GM19452 (cell line): ENCODE data around the gene MAP3K3.

ENCODE experiments used
- ATAC-seq: cut with Tn5 transposase; IDR thresholded peaks from one replicate; pipeline ENCODE4 v1.9.1; 2021; ENCODE audit not compliant: unreplicated experiment

Gene MAP3K3

DNA sequence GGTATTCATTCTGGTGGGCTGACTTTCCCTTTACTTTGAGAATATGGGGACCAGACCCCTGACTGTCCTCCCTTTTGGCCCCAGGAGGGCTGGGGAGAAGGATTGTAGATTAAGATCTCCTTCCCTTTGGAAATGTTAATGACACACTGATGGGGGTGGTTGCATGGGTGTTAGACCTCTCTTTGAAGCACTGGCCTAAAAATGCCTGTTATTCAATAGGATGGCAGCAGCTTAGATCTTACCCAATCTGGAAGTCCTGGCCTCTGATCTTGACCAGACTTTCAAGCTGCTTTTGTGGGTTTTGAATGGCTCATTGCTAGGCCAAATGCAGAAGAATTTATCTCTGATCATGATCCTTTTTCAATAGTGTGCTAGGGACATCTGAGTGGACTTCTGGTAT, 25.7 kb downstream of the MAP3K3 start:
- no peak for ATAC-seq

DNA sequence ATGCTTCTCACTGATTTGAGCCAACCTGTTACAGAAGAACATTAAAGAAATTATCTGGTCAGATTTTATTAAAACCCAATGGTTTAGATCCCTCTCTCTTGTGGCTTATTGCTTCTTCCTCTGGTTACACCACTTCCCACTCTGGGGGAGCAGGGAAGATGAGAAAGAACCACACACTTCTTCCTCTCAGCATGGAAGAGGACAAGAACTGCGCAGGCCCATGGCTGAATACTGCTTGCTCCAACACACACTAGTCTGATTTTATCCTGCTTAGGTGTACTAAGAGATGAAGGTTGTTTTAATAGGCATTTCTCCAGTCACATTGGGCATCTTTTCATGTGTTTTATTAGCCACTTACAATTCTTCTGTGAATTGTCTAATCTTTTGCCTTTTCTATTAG, 27.6 kb downstream of the MAP3K3 start:
- no peak for ATAC-seq

DNA sequence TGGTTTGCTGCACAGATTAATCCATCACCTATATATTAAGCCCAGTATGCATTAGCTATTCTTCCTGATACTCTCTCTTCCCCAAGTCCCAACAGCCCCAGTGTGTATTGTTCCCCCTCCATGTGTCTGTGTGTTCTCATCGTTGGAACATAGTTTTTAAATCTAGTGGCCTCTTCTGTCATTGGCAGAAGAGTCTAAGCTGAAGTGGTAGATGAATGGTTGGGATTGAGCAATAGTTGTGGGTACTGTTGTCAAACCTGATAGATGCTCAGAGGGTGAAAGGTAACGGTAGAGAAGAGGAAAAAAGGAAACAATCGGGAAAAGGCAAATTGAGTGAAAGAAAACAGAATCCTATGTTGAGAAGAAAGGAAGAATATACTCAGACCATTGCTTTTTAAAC, 29.9 kb downstream of the MAP3K3 start:
- ATAC-seq: no peak

DNA sequence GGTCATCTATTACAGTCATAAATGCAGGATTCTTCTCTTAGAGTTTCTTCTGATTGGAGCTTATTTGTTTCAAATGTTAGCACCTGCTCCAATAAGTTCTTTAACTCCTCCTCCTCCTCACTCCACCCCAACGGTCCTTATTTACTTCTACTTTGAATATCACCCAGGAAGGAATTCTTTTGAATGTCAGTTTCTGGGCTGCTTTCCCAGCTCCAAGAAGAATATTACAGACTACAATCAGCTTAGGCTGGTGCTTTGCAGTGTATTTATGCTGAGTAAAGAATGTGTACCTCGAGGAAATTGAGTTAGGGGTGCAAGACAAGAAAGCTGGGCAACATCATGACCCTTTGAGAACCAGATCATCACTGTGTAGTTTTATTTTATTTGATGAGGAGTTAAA, 30.8 kb downstream of the MAP3K3 start:
- no peak for ATAC-seq

DNA sequence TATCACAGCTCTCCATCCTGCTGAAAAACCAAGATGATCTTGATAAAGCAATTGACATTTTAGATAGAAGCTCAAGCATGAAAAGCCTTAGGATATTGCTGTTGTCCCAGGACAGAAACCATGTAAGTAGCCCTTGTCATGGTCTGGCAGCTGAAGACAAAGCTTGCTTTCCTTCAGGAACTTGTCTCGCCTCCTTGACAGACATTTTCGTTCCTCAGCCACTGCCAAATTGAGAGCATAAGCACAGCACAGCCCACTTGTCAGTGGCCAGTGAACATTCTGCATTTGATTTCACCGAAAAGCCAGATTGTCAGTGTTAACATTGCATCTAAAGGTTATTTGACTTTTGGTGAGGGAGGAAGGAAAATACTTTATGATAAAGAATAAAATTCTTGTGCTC, 35.6 kb downstream of the MAP3K3 start:
- no peak for ATAC-seq

DNA sequence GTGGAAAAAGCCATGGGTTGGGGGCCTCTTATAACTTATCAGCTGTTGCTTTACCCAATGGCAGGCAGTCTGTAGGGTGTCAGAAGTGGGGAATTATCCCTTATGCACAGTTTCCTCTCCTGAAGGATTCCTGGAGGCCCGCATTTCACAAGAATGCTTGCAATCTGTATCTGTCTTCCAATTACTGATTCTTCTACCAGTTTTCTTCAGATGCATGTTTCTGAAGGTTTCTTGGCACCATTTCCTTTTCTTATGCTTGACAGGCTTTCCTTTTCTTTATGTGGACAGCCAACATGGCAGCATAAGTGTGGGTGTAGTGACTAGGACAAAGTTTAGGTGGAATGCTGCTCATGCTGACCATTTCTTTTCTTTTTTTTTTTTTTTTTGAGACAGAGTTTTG, 36.1 kb downstream of the MAP3K3 start:
- no peak for ATAC-seq

DNA sequence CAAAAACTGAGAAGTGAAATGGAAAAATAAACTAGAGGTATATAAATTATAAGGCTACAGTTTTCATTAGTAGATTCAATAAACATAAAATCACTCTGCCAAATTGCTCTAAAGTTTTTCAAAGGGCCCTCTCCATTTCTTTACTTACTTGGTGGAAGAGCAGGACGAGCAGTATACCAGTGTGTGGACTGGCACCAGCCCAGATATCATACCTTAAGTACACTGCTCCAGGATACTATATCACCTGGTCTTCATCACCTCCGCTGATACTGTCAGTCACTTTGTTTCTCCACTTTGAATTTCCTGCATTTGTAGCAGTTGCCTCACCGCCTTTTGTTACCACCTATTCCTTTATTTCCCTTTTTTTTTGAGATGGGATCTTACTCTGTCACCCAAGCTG, 37.6 kb downstream of the MAP3K3 start:
- no peak for ATAC-seq

DNA sequence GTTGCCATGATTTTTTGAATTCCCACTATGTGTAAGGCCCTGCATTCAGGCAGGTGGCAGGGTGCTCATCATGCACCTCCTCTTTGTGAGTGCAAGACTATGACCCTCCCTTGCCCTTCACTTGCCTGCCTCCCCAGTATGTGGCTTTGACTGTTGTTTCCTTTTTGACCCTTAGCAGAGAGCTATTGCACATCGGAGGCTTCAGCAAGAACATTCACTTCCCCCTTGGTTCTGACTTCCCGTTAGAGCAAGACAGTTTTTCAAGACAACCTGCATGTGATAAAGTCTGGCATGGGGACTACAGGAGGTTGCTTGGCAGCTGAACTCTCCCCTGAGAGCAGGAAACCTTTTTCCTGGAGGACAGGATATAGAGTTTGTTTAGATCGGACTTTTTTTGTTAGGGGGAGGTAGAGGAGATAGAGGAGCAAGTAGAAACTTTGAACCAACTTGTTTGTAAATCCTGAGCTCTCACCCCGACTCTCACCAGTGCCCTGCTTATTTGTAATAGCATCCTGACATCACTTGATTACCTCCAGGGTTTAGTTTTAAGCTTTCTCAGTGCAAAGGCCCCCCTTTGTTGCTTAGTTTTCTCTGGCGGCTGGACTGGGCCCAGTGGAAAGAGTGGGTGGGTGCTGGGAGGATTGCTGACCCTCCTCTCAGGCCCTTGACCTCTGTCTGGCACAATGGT, 43.5 kb downstream of the MAP3K3 start:
- ATAC-seq: no peak

DNA sequence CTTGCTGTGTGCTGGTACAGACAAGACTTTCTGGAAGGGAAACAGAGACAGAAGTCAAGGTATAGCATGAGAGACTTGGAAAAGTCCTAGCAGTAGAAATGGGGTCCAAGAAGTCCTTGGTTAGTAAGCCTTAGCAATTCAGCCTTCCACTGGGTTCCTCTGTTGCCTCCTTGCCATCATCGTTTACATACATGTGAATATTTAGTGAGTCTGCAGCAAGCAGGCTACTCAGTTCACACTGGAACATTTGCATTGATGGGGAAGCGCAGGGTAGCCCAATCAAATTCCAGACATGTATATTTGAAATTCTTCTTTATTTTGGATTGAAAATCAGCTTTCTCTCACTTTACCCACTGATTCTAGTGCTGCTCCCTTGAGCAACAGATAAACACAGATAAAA, 50.6 kb downstream of the MAP3K3 start:
- no peak for ATAC-seq

DNA sequence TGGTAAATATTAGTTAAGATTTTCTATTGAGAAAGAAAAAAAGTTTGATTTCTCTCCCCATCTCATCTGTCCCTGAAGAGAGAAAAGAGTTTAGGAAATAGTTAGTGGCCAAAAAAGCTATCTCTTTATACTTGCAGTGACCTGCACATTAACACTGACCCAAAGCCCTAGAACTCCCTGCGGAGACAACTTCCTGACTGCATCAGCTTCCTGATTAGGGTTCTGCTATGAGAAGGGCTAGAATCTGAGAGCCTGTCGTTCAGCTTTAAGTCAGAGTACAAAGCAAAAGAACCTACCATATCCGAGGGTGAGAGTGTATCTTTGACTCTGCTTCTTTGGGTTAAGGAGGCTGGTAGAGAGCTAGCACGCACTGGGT, 53.0 kb downstream of the MAP3K3 start:
- ATAC-seq: no peak

DNA sequence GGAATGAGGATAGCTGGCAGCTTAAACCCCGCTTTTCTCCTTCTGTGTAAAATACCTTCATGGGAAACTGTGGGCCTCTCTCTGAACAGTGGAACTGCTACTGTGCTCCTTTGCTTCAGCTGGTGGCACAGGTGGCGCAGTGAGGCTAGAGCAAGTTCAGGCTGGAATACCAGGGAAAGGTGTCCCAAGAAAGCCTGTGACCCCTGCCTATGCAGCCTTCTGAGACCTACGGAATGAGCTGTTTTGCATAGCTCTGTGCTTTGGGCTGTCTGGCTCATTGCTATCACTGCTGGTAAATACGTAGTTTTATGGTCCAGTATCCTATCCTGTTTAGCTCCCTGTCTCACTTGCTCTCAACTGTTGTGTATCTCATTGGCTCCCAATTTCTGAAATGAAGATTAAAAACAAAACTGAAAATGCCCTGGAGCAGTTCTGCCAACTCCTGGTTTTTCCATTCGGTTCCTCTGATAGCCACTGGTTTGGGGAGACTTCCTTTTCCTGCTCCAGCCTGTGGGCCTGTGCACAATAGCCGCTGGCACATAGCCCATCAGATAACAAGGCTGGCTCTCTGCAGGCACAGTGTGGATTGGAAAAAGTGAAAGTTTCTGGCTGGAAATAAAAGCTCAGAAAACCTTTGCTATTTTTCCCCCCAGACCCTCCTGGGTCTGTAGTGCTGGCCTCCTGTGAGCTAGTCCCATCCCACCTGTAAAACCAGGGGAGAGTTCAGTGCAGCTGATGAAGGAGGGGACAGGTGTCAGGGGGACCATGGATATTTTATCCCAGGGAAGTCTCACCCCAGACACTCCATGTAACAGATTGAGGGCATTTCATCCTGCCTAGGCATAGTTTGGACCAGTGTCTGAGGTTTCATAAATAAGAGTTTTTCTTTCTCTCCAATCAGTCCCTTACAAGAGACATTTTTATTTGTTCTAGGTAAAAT, 53.7 kb downstream of the MAP3K3 start:
- no peak for ATAC-seq

DNA sequence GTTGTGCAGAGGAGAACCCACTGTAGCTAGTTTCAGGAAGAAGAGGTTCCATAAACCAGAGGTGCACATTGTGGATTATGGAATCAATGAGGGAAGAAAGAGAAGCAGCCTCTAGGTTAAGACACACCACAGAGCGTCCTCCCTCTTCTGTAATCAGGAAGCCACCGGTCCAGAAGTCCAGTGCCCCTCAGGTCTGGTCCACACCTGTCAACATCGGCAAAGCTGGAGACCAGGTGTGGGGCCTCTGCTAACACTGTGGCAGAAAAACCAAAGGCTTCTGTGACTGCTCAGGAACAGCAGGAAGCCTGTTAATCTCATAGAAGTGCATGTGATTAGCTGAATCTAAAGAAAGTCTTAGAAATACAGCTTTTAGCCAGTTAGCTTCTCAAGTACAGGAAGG, 54.4 kb downstream of the MAP3K3 start:
- ATAC-seq: no peak

DNA sequence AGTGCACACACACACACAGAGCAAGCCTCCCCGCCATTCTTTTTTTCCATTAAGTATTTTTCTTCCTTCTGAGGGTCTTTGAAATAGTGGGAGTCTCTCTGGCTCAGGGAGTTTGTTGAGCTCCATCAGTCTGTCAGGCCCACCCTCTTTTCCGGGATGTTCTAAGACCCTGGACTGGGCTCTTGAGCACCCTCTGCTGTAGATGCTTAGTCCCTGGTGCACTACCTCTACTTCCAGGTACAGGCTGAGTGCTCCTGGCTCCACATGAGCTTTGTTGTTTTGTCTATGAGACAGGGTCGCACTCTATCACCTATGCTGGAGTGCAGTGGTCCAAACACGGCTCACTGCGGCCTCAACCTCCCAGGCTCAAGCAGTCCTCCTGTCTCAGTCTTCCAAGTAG, 57.0 kb downstream of the MAP3K3 start:
- ATAC-seq: no peak

DNA sequence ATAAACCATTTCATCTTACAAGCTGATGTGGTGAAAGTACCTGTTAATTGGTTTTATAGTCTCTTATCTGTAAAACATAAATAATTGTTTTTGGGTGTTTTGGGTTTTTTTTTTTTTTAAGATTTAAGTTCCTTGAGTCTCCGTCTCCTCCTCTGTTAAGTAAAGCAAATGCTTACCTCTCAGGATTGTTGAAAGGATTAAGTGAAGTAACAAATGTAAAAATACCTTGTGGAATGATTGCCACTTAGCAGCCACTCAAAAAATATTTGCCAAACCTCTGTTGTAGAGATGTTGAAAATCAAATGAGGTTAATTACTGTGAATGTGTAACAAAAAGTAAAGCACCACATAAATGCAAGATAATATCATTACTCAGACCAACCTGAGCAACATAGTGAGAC, 58.5 kb downstream of the MAP3K3 start:
- ATAC-seq: no peak

DNA sequence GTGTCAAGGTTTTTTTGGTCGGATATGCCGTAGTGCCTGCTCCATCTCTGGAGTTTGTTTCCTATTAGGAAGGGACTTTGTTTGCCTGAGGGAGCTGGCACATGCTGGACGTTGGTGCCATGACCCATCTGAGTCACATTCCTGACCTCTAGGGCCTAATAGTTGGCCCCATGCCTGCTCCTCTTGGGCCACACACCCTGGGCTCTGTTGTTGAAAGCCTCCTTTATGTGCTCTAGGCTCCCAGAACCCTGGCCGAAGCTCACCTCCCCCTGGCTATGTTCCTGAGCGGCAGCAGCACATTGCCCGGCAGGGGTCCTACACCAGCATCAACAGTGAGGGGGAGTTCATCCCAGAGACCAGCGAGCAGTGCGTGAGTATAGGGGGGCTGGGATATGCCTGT, 59.3 kb downstream of the MAP3K3 start:
- no peak for ATAC-seq

DNA sequence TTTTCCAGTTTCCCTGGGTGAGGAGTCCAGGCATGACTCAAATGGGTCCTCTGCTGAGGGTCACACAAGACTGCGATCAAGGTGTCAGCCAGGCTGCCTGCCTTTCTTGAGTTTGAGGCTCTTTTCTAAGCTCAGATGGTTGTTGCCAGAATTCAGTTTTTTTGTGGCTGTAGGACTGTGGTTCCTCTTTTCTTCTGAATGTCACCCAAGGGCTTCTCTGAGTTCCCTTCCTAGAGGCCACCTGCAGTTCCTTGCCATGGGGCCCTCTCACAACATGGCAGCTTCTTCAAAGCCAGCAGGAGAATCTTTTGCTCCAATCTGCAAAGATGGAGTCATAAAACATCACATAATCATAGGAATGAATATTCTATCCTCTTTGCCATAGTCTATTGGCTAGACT, 60.2 kb downstream of the MAP3K3 start:
- ATAC-seq: no peak

DNA sequence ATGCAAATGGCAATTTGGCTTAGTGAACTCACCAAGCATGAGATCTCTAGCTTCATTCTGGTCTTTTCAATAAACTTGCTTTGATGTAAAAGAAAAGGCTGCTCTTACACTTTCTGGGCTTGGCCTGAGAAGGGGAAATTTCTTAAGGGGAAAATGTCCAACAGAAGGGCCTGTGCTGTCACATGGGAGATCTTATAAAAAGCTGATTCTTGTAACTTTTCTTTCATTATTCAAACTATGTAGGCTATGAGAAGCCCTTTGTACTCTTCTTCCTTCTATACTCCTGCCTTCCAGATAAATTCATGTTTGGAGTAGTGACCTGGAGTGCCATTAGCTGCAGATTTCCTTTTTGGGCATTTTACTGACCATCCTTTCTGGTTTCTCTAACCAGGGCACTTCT, 60.8 kb downstream of the MAP3K3 start:
- ATAC-seq: no peak

DNA sequence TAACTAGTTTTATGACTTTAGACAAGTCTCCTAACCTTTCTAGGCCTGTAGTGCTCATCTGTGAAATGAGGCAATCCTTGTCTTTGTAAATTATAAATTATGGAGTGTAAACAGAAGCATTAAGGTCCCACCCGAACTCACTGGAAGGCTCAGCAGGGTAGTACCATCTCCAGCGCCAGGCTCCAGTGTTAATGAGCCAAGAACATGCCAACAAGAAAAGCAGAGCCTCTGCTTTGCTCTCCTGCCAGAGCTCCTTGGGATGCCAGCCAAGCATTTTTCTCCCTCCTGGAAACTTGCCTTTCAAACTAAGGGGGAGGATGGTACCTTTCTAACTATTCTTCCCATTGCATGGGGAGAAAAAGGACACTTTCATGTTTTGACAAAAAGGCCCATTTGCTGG, 62.8 kb downstream of the MAP3K3 start:
- ATAC-seq: no peak

DNA sequence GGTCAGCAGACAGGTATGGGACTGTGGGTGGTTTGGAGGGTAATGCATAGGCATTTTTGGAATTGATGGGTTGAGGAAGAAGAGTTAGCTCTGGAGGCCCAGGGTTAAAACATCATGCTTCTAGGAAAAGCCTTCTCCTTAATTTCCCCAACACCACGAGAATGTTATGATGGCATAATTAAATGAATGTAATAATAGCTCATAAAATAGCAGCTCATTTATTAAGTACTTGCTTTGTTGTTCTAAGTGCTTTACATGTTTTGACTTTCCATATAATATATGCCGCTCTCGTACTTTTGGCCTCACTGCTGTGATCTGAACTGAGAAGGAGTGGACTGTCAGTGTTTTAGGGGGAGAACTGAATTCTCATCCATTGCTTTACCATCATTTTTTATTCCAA, 63.4 kb downstream of the MAP3K3 start:
- no peak for ATAC-seq

DNA sequence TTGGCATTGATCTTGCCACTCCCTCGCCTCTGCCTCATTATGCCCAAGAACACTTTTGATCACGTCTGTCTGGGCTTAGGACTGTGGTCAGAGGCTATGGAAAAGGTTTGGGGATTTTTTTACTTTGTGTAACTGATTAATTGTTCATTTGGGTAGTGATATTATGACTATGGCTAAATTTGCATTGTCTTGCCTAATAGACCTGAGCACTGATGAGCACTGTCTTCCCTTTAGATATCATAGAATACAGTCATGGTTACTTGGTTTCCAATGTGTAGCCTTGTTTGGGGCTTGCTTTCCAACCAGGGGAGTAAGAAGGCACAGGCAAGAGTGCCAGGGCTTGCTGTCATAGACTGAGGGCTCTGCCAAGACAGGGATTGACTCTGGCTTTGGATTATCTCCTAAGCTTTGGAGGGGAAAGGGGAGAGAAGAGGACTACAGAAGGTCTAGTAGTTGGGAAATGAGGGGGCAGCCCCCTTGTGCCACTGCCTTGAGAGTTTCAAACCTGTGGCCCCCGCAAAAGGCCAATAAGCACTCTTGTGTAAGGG, 64.0 kb downstream of the MAP3K3 start:
- no peak for ATAC-seq

DNA sequence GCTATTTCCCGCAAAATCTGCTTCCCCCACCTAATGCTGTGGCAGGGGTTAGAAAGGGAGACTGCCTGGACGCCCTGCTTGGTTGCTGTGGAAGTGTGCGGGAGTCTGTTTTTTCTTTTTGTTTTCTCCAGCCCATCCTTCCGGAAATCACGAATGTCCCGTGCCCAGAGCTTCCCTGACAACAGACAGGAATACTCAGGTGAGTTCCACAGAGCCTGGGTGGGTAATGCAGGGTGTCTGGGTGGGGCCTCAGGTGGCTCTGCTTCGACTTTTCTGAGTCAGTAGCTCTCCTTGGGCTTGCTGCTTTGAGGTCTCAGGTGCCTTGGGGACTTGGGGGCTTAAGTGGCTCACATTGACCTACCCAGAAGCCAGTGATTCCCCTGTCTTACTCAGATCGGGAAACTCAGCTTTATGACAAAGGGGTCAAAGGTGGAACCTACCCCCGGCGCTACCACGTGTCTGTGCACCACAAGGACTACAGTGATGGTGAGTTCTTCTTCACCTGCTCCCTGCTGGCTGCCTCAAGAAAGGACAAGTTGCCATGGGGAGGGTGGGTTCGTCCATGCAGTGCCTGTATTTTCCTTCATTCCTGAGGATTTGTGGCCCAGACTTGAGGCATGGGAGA, 66.3 kb downstream of the MAP3K3 start:
- ATAC-seq: no peak

DNA sequence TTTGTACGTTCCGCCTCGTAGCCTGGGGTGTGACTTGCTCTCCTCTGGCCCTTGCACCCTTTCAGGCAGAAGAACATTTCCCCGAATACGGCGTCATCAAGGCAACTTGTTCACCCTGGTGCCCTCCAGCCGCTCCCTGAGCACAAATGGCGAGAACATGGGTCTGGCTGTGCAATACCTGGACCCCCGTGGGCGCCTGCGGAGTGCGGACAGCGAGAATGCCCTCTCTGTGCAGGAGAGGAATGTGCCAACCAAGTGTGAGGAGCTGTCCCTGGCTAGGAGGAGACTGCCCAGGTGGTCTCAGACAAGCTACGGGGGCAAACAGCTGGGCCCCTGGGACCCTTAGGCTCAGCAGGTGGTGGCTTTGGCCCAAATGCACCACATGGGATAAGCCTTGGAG, 67.3 kb downstream of the MAP3K3 start:
- no peak for ATAC-seq
